HCT116 (cell line): ENCODE results near the gene ICAM1.
"Not testable (repeated sequence)": the region's sequence is repeated elsewhere in the genome, so short reads cannot be mapped to it uniquely, and the experiment has no call there.

Experiments
- CTCF ChIP-seq, 3 experiments: fragments of 200-600 bp in 1 of 3; sonication (generic) in 1 of 3; IDR thresholded peaks in 2 of 3; conservative IDR thresholded peaks in 1 of 3; 2 replicates each; pipeline ENCODE4 v1.5.1; 2012 to 2017; ENCODE audit warnings: low read depth in 2 of 3, low read length in 2 of 3, antibody characterized with exemption in 1 of 3, borderline replicate concordance in 1 of 3, control low read depth in 1 of 3, mild to moderate bottlenecking in 1 of 3, mixed read lengths in 1 of 3, mixed run types in 1 of 3, moderate library complexity in 1 of 3; ENCODE audit not compliant: insufficient read depth in 1 of 3
- EGR1 ChIP-seq: IDR thresholded peaks from 2 replicates; pipeline ENCODE4 v1.6.1; 2012; ENCODE audit warnings: low read depth
- EZH2 ChIP-seq: fragments of 200-600 bp; sonication (generic); IDR thresholded peaks from 2 replicates; pipeline ENCODE4 v1.6.1; 2017; ENCODE audit warnings: antibody characterized with exemption, mixed run types
- EZH2phosphoT487 ChIP-seq: fragments of 200-600 bp; IDR thresholded peaks from 2 replicates; pipeline ENCODE4 v1.6.1; 2018; ENCODE audit warnings: antibody characterized with exemption, borderline replicate concordance
- POLR2A ChIP-seq: IDR thresholded peaks from 2 replicates; pipeline ENCODE4 v1.7.0; 2011; ENCODE audit warnings: borderline replicate concordance; ENCODE audit not compliant: insufficient read depth, insufficient read length; ENCODE audit errors: extremely low read depth
- RAD21 ChIP-seq: IDR thresholded peaks from 2 replicates; pipeline ENCODE4 v1.6.1; 2012; ENCODE audit warnings: low read depth, mild to moderate bottlenecking
- REST ChIP-seq: IDR thresholded peaks from 2 replicates; pipeline ENCODE4 v1.6.1; 2012; ENCODE audit warnings: low read depth
- YY1 ChIP-seq: IDR thresholded peaks from 2 replicates; pipeline ENCODE4 v1.6.1; 2011; ENCODE audit warnings: low read length, low read depth, moderate library complexity, mild to moderate bottlenecking; ENCODE audit not compliant: insufficient replicate concordance; ENCODE audit errors: extremely low read depth
- ZFX ChIP-seq: fragments of 450-650 bp; IDR thresholded peaks from 2 replicates; pipeline ENCODE4 v1.6.1; 2017

- TF ChIP-seq EZH2phosphoT487; CTCF (IDR thresholded peaks at IDR 0.05 in 2 of 3, conservative IDR thresholded peaks at IDR 0.05 in 1 of 3; ENCODE audit: borderline replicate concordance in 1 of 3, insufficient read depth in 1 of 3, low read depth in 2 of 3, low read length in 2 of 3); EZH2; YY1; RAD21; POLR2A; EGR1; ZFX; REST: not testable (repeated sequence)
Observed at GRCh38 chr19:10235409-10235808, 35.5 kb upstream of the ICAM1 start.
